Ammon's horn (tissue), 1 donor: ENCODE data around the gene MARS2.
A peak's percentile ranks its signal among the peaks of the same experiment; 100 is the strongest.
"Not testable (repeated sequence)": the region's sequence is repeated elsewhere in the genome, so short reads cannot be mapped to it uniquely, and the experiment has no call there.

ENCODE experiments used
- DNase-seq: peaks from one replicate; pipeline ENCODE4 v3.0.0-alpha.2; 2016; ENCODE audit warnings: low spot score

The MARS2 gene

GRCh38 chr2:197705121-197705911 lies at the start of gene MARS2:
Gene MARS2, plus strand, starts transcription at chr2:197705369. Its CDS starts 37 bp downstream, at chr2:197705406.
- DNase-seq, result peak; percentile 94

GRCh38 chr2:197657562-197657961 lies 47.6 kb upstream of the MARS2 start:
- no peak for DNase-seq

- no peak for DNase-seq
Observed at GRCh38 chr2:197661626-197662025, 43.5 kb upstream of the MARS2 start.

GRCh38 chr2:197666277-197666676 lies 38.9 kb upstream of the MARS2 start:
- no peak for DNase-seq

- DNase-seq, result no peak
Observed at GRCh38 chr2:197668296-197668695, 36.9 kb upstream of the MARS2 start.

GRCh38 chr2:197669077-197669476 lies 36.1 kb upstream of the MARS2 start:
- no peak for DNase-seq

- no peak for DNase-seq
Observed at GRCh38 chr2:197672371-197672893, 32.7 kb upstream of the MARS2 start.

- DNase-seq, result peak; percentile 17
Observed at GRCh38 chr2:197673106-197673505, 32.1 kb upstream of the MARS2 start.

GRCh38 chr2:197673606-197674005 lies 31.6 kb upstream of the MARS2 start:
- DNase-seq, result no peak

GRCh38 chr2:197674060-197674459 lies 31.1 kb upstream of the MARS2 start:
- peak; percentile 19 for DNase-seq

GRCh38 chr2:197674591-197674990 lies 30.6 kb upstream of the MARS2 start:
- DNase-seq, result peak; percentile 75

- DNase-seq, result peak; percentile 12
Observed at GRCh38 chr2:197675246-197675645, 29.9 kb upstream of the MARS2 start, which contains the start of gene RFTN2. Gene RFTN2, minus strand, starts transcription at chr2:197675587. Its CDS starts 129 bp downstream, at chr2:197675458.

GRCh38 chr2:197675711-197676188 lies 29.4 kb upstream of the MARS2 start:
- DNase-seq, result peak; percentile 78

- no peak for DNase-seq
Observed at GRCh38 chr2:197677056-197677455, 28.1 kb upstream of the MARS2 start.

GRCh38 chr2:197677483-197677882 lies 27.7 kb upstream of the MARS2 start:
- no peak for DNase-seq

- DNase-seq, result not testable (repeated sequence)
Observed at GRCh38 chr2:197695206-197695605, 10.0 kb upstream of the MARS2 start.

- DNase-seq, result not testable (repeated sequence)
Observed at GRCh38 chr2:197695971-197696370, 9.2 kb upstream of the MARS2 start.

- DNase-seq, result not testable (repeated sequence)
Observed at GRCh38 chr2:197696571-197696970, 8.6 kb upstream of the MARS2 start.

GRCh38 chr2:197699724-197700123 lies 5.4 kb upstream of the MARS2 start:
- not testable (repeated sequence) for DNase-seq

- DNase-seq, result no peak
Observed at GRCh38 chr2:197700960-197701359, 4.2 kb upstream of the MARS2 start.

- DNase-seq, result no peak
Observed at GRCh38 chr2:197704434-197705120, 592 bp upstream of the MARS2 start.

GRCh38 chr2:197705912-197706838 lies 1.0 kb downstream of the MARS2 start:
- peak; percentile 2 for DNase-seq
